ENCODE data around the gene TNFAIP8L3.
"Not testable (repeated sequence)": the region's sequence is repeated elsewhere in the genome, so short reads cannot be mapped to it uniquely, and the experiment has no call there.

Gene TNFAIP8L3

GRCh38 chr15:51130344-51130743 is 35.6 kb upstream of the TNFAIP8L3 start:
- no peak for TF ChIP-seq CTCF (IDR thresholded peaks at IDR 0.05; ENCODE audit: unreplicated experiment in 3 of 3)
- no peaks in the 10 kb centered on the region for H3K9me3 Mint-ChIP-seq
- H3K4me3 Mint-ChIP-seq = no peak overlapping the region
- peaks cover 4% of the 10 kb centered on the region for H3K27me3 Mint-ChIP-seq (ENCODE audit: low read depth)
- no peaks in the 10 kb centered on the region for H3K36me3 Mint-ChIP-seq (ENCODE audit: low read depth)
- H3K4me1 Mint-ChIP-seq = no peaks in the 10 kb centered on the region
- no peak overlapping the region for H3K27ac Mint-ChIP-seq

- no peak overlapping the region for H3K4me3 Mint-ChIP-seq
- H3K4me1 Mint-ChIP-seq = no peaks in the 10 kb centered on the region
- peaks cover 3% of the 10 kb centered on the region for H3K9me3 Mint-ChIP-seq
- no peak for TF ChIP-seq CTCF (IDR thresholded peaks at IDR 0.05; ENCODE audit: unreplicated experiment in 3 of 3)
- no peaks in the 10 kb centered on the region for H3K36me3 Mint-ChIP-seq (ENCODE audit: low read depth)
- H3K27me3 Mint-ChIP-seq (ENCODE audit: low read depth) = peaks cover 4% of the 10 kb centered on the region
- H3K27ac Mint-ChIP-seq = no peak overlapping the region
Measured at GRCh38 chr15:51129535-51130188, 35.0 kb upstream of the TNFAIP8L3 start.

- Mint-ChIP-seq H3K4me3 (no peak overlapping the region), H3K4me1 (no peaks in the 10 kb centered on the region), H3K36me3 (ENCODE audit: low read depth) (no peaks in the 10 kb centered on the region), H3K27me3 (ENCODE audit: low read depth) (peaks cover 4% of the 10 kb centered on the region), H3K9me3 (peaks cover 9% of the 10 kb centered on the region), H3K27ac (no peak overlapping the region)
- no peak for TF ChIP-seq CTCF (IDR thresholded peaks at IDR 0.05; ENCODE audit: unreplicated experiment in 3 of 3)
Measured at GRCh38 chr15:51128701-51129100, 34.0 kb upstream of the TNFAIP8L3 start.

- H3K9me3 Mint-ChIP-seq = peaks cover 13% of the 10 kb centered on the region
- H3K36me3 Mint-ChIP-seq (ENCODE audit: low read depth) = no peaks in the 10 kb centered on the region
- no peak for TF ChIP-seq CTCF (IDR thresholded peaks at IDR 0.05; ENCODE audit: unreplicated experiment in 3 of 3)
- peaks cover 4% of the 10 kb centered on the region for H3K27me3 Mint-ChIP-seq (ENCODE audit: low read depth)
- H3K4me1 Mint-ChIP-seq = no peaks in the 10 kb centered on the region
- H3K27ac Mint-ChIP-seq = no peak overlapping the region
- H3K4me3 Mint-ChIP-seq = no peak overlapping the region
Measured at GRCh38 chr15:51126842-51127241, 32.1 kb upstream of the TNFAIP8L3 start.

GRCh38 chr15:51123002-51123401 is 28.3 kb upstream of the TNFAIP8L3 start:
- not testable (repeated sequence) for H3K27ac Mint-ChIP-seq; H3K4me1 Mint-ChIP-seq; H3K4me3 Mint-ChIP-seq; H3K36me3 Mint-ChIP-seq (ENCODE audit: low read depth); H3K27me3 Mint-ChIP-seq (ENCODE audit: low read depth)
- H3K9me3 Mint-ChIP-seq = peaks cover 20% of the 10 kb centered on the region

GRCh38 chr15:51121631-51122225 is 27.0 kb upstream of the TNFAIP8L3 start:
- no peak for TF ChIP-seq CTCF (IDR thresholded peaks at IDR 0.05; ENCODE audit: unreplicated experiment in 3 of 3)
- H3K27ac Mint-ChIP-seq = no peak overlapping the region
- H3K9me3 Mint-ChIP-seq = peaks cover 20% of the 10 kb centered on the region
- H3K36me3 Mint-ChIP-seq (ENCODE audit: low read depth) = no peaks in the 10 kb centered on the region
- H3K4me3 Mint-ChIP-seq = no peak overlapping the region
- no peaks in the 10 kb centered on the region for H3K4me1 Mint-ChIP-seq
- H3K27me3 Mint-ChIP-seq (ENCODE audit: low read depth) = peaks cover 9% of the 10 kb centered on the region

Data from nephron (organoid).